ENCODE data around the gene TNNT2. TPM values are rescaled to one million over a fixed set of nuclear protein-coding genes. Genes with fewer than 3 reads are reported as not detected.

Gene TNNT2
- total and polyA plus RNA-seq, 8 donors: 1.5 to 12.0 (median 6.7) TPM; not detected in 4

GRCh38 chr1:201348211-201348566 is 29.3 kb downstream of the TNNT2 start:
- no peaks in the 10 kb centered on the region for H3K9me3 ChIP-seq
- TF ChIP-seq POLR2AphosphoS5 (IDR thresholded peaks at IDR 0.05): no peak
- TF ChIP-seq CTCF (IDR thresholded peaks at IDR 0.05): peak in 5 of 7 experiments; percentile 28 to 48 (median 40)
- no peak overlapping the region for H3K27ac ChIP-seq
- no peaks in the 10 kb centered on the region for H3K36me3 ChIP-seq
- no peaks in the 10 kb centered on the region for H3K4me1 ChIP-seq
- DNase-seq: peak; percentile 50 to 68
- no peak overlapping the region for H3K4me3 ChIP-seq
- H3K27me3 ChIP-seq: peaks cover 0 to 28% (median 10%) of the 10 kb centered on the region in 3 donors
- 9 to 19% (median 14%) methylated on average over 4 to 6 of the region's 6 CpGs for WGBS, 5 donors
- intact Hi-C loops (cut with DNase I; ENCODE audit: low total_unique reads): no loop called here

GRCh38 chr1:201347498-201348210 is 29.8 kb downstream of the TNNT2 start:
- intact Hi-C loops (cut with DNase I; ENCODE audit: low total_unique reads): no loop called here
- no peaks in the 10 kb centered on the region for H3K9me3 ChIP-seq
- no peak overlapping the region for H3K27ac ChIP-seq
- WGBS, 5 donors: 23 to 31% (median 29%) methylated on average over 7 of the region's 7 CpGs
- TF ChIP-seq POLR2AphosphoS5 (IDR thresholded peaks at IDR 0.05): no peak
- no peak for TF ChIP-seq EP300 (IDR thresholded peaks at IDR 0.05)
- no peaks in the 10 kb centered on the region for H3K36me3 ChIP-seq
- DNase-seq: no peak
- no peak overlapping the region for H3K4me3 ChIP-seq
- no peaks in the 10 kb centered on the region for H3K4me1 ChIP-seq
- peaks cover 0 to 23% (median 10%) of the 10 kb centered on the region in 3 donors for H3K27me3 ChIP-seq

GRCh38 chr1:201346987-201347386 is 30.5 kb downstream of the TNNT2 start:
- H3K9me3 ChIP-seq: peaks cover 0 to 6% (median 2%) of the 10 kb centered on the region in 4 donors
- H3K4me3 ChIP-seq: no peak overlapping the region
- no peaks in the 10 kb centered on the region for H3K36me3 ChIP-seq
- no peak for DNase-seq
- no peaks in the 10 kb centered on the region for H3K4me1 ChIP-seq
- intact Hi-C loops (cut with DNase I; ENCODE audit: low total_unique reads): no loop called here
- H3K27me3 ChIP-seq: peaks cover 0 to 23% (median 10%) of the 10 kb centered on the region in 3 donors
- no peak overlapping the region for H3K27ac ChIP-seq
- TF ChIP-seq POLR2A (IDR thresholded peaks at IDR 0.05) (no peak), CTCF (IDR thresholded peaks at IDR 0.05) (no peak), EP300 (IDR thresholded peaks at IDR 0.05) (no peak), POLR2AphosphoS5 (IDR thresholded peaks at IDR 0.05) (no peak)
- 16 to 31% (median 23%) methylated on average over 2 of the region's 2 CpGs for WGBS, 5 donors

GRCh38 chr1:201346337-201346939 is 31.0 kb downstream of the TNNT2 start:
- WGBS, 5 donors: 29 to 52% (median 46%) methylated on average over 4 to 5 of the region's 5 CpGs
- peaks cover 0 to 23% (median 10%) of the 10 kb centered on the region in 3 donors for H3K27me3 ChIP-seq
- no peak overlapping the region for H3K27ac ChIP-seq
- peaks cover 0 to 8% (median 4%) of the 10 kb centered on the region in 4 donors for H3K9me3 ChIP-seq
- H3K36me3 ChIP-seq: no peaks in the 10 kb centered on the region
- peak in 5 of 7 experiments; percentile 35 to 43 (median 37) for TF ChIP-seq CTCF (IDR thresholded peaks at IDR 0.05)
- TF ChIP-seq POLR2AphosphoS5 (IDR thresholded peaks at IDR 0.05): no peak
- H3K4me3 ChIP-seq: no peak overlapping the region
- no peaks in the 10 kb centered on the region for H3K4me1 ChIP-seq
- intact Hi-C loops (cut with DNase I; ENCODE audit: low total_unique reads): no loop called here
- peak; percentile 57 to 64 for DNase-seq

GRCh38 chr1:201345081-201345355 is 32.5 kb downstream of the TNNT2 start:
- TF ChIP-seq POLR2A (IDR thresholded peaks at IDR 0.05) (no peak), CTCF (IDR thresholded peaks at IDR 0.05) (no peak), POLR2AphosphoS5 (IDR thresholded peaks at IDR 0.05) (no peak), EP300 (IDR thresholded peaks at IDR 0.05) (no peak)
- no peak overlapping the region for H3K27ac ChIP-seq
- no peaks in the 10 kb centered on the region for H3K36me3 ChIP-seq
- peaks cover 0 to 8% (median 4%) of the 10 kb centered on the region in 4 donors for H3K9me3 ChIP-seq
- H3K4me1 ChIP-seq: no peaks in the 10 kb centered on the region
- intact Hi-C loops (cut with DNase I; ENCODE audit: low total_unique reads): no loop called here
- no peak overlapping the region for H3K4me3 ChIP-seq
- no peak for DNase-seq
- peaks cover 0 to 18% (median 10%) of the 10 kb centered on the region in 3 donors for H3K27me3 ChIP-seq
- 74 to 95% (median 94%) methylated on average over 5 of the region's 5 CpGs for WGBS, 5 donors

All from stomach (tissue), 9 donors.